ENCODE results near the gene ATG7. TPM values are rescaled to one million over a fixed set of nuclear protein-coding genes. Genes with fewer than 3 reads are reported as not detected.
A peak's percentile ranks its signal among the peaks of the same experiment; 100 is the strongest.

Gene ATG7
- total RNA-seq, 1 donor from 2014 or later, result 53.5 TPM

GRCh38 chr3:11555881-11556633 lies 283.9 kb downstream of the ATG7 start:
- Histone ChIP-seq H3K4me1 (peaks cover 3% of the 10 kb centered on the region), H3K9me3 (ENCODE audit: low read depth) (no peaks in the 10 kb centered on the region), H3K9ac (no peak overlapping the region), H3K27ac (no peak overlapping the region), H3K4me2 (no peak overlapping the region), H4K20me1 (ENCODE audit: low read depth) (peaks cover 55% of the 10 kb centered on the region), H3F3A (ENCODE audit: low read depth) (no peaks in the 10 kb centered on the region), H2AFZ (replicated peaks) (no peak overlapping the region), H3K36me3 (no peaks in the 10 kb centered on the region), H3K79me2 (ENCODE audit: low read depth) (peaks cover 13% of the 10 kb centered on the region), H3K4me3 (no peak overlapping the region), H3K27me3 (no peaks in the 10 kb centered on the region)
- Mint-ChIP-seq H3K4me1 (peaks cover 48% of the 10 kb centered on the region), H3K27ac (peak overlapping the region; percentile 91), H3K27me3 (ENCODE audit: insufficient read depth, low read depth) (peaks cover 15% of the 10 kb centered on the region), H3K36me3 (peaks cover 48% of the 10 kb centered on the region), H3K4me3 (no peak overlapping the region), H3K9me3 (peaks cover 12% of the 10 kb centered on the region)
- TF ChIP-seq EZH2phosphoT487 (IDR thresholded peaks at IDR 0.05) (no peak), EZH2 (IDR thresholded peaks at IDR 0.05) (no peak), CTCF (IDR thresholded peaks at IDR 0.05) (no peak)
- no peak for DNase-seq (ENCODE audit: low spot score)

GRCh38 chr3:11556851-11557644 lies 284.9 kb downstream of the ATG7 start:
- Mint-ChIP-seq H3K27ac (no peak overlapping the region), H3K9me3 (peaks cover 10% of the 10 kb centered on the region), H3K4me1 (peaks cover 56% of the 10 kb centered on the region), H3K36me3 (peaks cover 44% of the 10 kb centered on the region), H3K27me3 (ENCODE audit: insufficient read depth, low read depth) (peaks cover 15% of the 10 kb centered on the region), H3K4me3 (no peak overlapping the region)
- peaks cover 65% of the 10 kb centered on the region for H4K20me1 ChIP-seq (ENCODE audit: low read depth)
- peaks cover 23% of the 10 kb centered on the region for H3K79me2 ChIP-seq (ENCODE audit: low read depth)
- H3K4me3 ChIP-seq, result no peak overlapping the region
- peaks cover 3% of the 10 kb centered on the region for H3K4me1 ChIP-seq
- TF ChIP-seq EZH2 (IDR thresholded peaks at IDR 0.05) (no peak), EZH2phosphoT487 (IDR thresholded peaks at IDR 0.05) (no peak), CTCF (IDR thresholded peaks at IDR 0.05) (no peak)
- H3K4me2 ChIP-seq, result no peak overlapping the region
- no peaks in the 10 kb centered on the region for H3K27me3 ChIP-seq
- H3F3A ChIP-seq (ENCODE audit: low read depth), result no peaks in the 10 kb centered on the region
- DNase-seq (ENCODE audit: low spot score), result no peak
- no peaks in the 10 kb centered on the region for H3K9me3 ChIP-seq (ENCODE audit: low read depth)
- H3K9ac ChIP-seq, result no peak overlapping the region
- H3K27ac ChIP-seq, result no peak overlapping the region
- no peaks in the 10 kb centered on the region for H3K36me3 ChIP-seq
- no peak overlapping the region for H2AFZ ChIP-seq (replicated peaks)

- Histone ChIP-seq H3K79me2 (ENCODE audit: low read depth) (peaks cover 31% of the 10 kb centered on the region), H3K4me3 (no peak overlapping the region), H3K4me1 (peaks cover 3% of the 10 kb centered on the region), H3K27ac (peak overlapping the region; percentile 34), H3K9me3 (ENCODE audit: low read depth) (no peaks in the 10 kb centered on the region), H4K20me1 (ENCODE audit: low read depth) (peaks cover 74% of the 10 kb centered on the region), H3K4me2 (no peak overlapping the region), H2AFZ (replicated peaks) (no peak overlapping the region), H3K36me3 (no peaks in the 10 kb centered on the region), H3K27me3 (no peaks in the 10 kb centered on the region), H3F3A (ENCODE audit: low read depth) (no peaks in the 10 kb centered on the region), H3K9ac (no peak overlapping the region)
- DNase-seq (ENCODE audit: low spot score), result no peak
- H3K36me3 Mint-ChIP-seq, result peaks cover 37% of the 10 kb centered on the region
- TF ChIP-seq EZH2 (IDR thresholded peaks at IDR 0.05) (no peak), EZH2phosphoT487 (IDR thresholded peaks at IDR 0.05) (no peak), CTCF (IDR thresholded peaks at IDR 0.05) (no peak)
- H3K27me3 Mint-ChIP-seq (ENCODE audit: insufficient read depth, low read depth), result peaks cover 10% of the 10 kb centered on the region
- H3K4me3 Mint-ChIP-seq, result peak overlapping the region; percentile 9
- H3K9me3 Mint-ChIP-seq, result peaks cover 1% of the 10 kb centered on the region
- peak overlapping the region; percentile 39 for H3K27ac Mint-ChIP-seq
- peaks cover 58% of the 10 kb centered on the region for H3K4me1 Mint-ChIP-seq
Measured at GRCh38 chr3:11558002-11558401, 285.8 kb downstream of the ATG7 start.

Measured in neural progenitor cell (in vitro differentiated cells).